PFSK-1 (cell line): Measurements from ENCODE around the gene FLOT2.

Experiments
- FOXP2 ChIP-seq: optimal IDR thresholded peaks from 2 replicates; pipeline ENCODE3; 2011; ENCODE audit warnings: borderline replicate concordance, control low read depth, inconsistent platforms; ENCODE audit not compliant: insufficient read depth; ENCODE audit errors: extremely low read length, extremely low read depth
- POLR2AphosphoS5 ChIP-seq: IDR thresholded peaks from 2 replicates; pipeline ENCODE4 v1.6.1; 2012; ENCODE audit warnings: low read depth, mild to moderate bottlenecking, control low read depth, low read length, moderate library complexity
- REST ChIP-seq, 2 experiments: IDR thresholded peaks; 2 replicates each; pipeline versions ENCODE4 v1.6.1 to v1.8.0; 2011 to 2012; ENCODE audit warnings: low read depth in 2 of 2, low read length in 2 of 2, control low read depth in 1 of 2, inconsistent platforms in 1 of 2, mild to moderate bottlenecking in 1 of 2, moderate library complexity in 1 of 2; ENCODE audit not compliant: insufficient read depth in 1 of 2
- SIN3A ChIP-seq: IDR thresholded peaks from 2 replicates; pipeline ENCODE4 v1.6.1; 2012; ENCODE audit warnings: mild to moderate bottlenecking, low read length, moderate library complexity, borderline replicate concordance; ENCODE audit not compliant: insufficient read depth
- TAF1 ChIP-seq: IDR thresholded peaks from 2 replicates; pipeline ENCODE4 v1.6.1; 2012; ENCODE audit warnings: low read length, control low read depth, borderline replicate concordance; ENCODE audit not compliant: insufficient read depth

The FLOT2 gene

GRCh38 chr17:28901866-28902818 lies 4.6 kb upstream of the FLOT2 start:
- TF ChIP-seq FOXP2 (no peak), TAF1 (peak; percentile 32; the same call in 1 of the 2 replicates), REST (IDR thresholded peaks at IDR 0.05; ENCODE audit: insufficient read depth in 1 of 2, low read depth in 2 of 2, low read length in 2 of 2) (no peak)

- TF ChIP-seq SIN3A: no peak
- TF ChIP-seq POLR2AphosphoS5: no peak
- TF ChIP-seq FOXP2: no peak
Observed at GRCh38 chr17:28900986-28901726, 3.6 kb upstream of the FLOT2 start.

- no peak for TF ChIP-seq REST (IDR thresholded peaks at IDR 0.05; ENCODE audit: insufficient read depth in 1 of 2, low read depth in 2 of 2, low read length in 2 of 2)
- TF ChIP-seq FOXP2: no peak
- no peak for TF ChIP-seq POLR2AphosphoS5
- TF ChIP-seq TAF1: no peak
- TF ChIP-seq SIN3A: no peak
Observed at GRCh38 chr17:28899212-28899815, 1.8 kb upstream of the FLOT2 start.

GRCh38 chr17:28898527-28898955 lies 1.0 kb upstream of the FLOT2 start:
- TF ChIP-seq TAF1: no peak
- no peak for TF ChIP-seq POLR2AphosphoS5
- no peak for TF ChIP-seq REST (IDR thresholded peaks at IDR 0.05; ENCODE audit: insufficient read depth in 1 of 2, low read depth in 2 of 2, low read length in 2 of 2)
- TF ChIP-seq SIN3A: no peak
- TF ChIP-seq FOXP2: no peak

- no peak for TF ChIP-seq TAF1
- TF ChIP-seq FOXP2: no peak
- no peak for TF ChIP-seq SIN3A
- TF ChIP-seq REST (IDR thresholded peaks at IDR 0.05; ENCODE audit: insufficient read depth in 1 of 2, low read depth in 2 of 2, low read length in 2 of 2): no peak
- TF ChIP-seq POLR2AphosphoS5: no peak
Observed at GRCh38 chr17:28897769-28898526, 415 bp upstream of the FLOT2 start.
